ENCODE measurements around the gene TRIO.

DNA sequence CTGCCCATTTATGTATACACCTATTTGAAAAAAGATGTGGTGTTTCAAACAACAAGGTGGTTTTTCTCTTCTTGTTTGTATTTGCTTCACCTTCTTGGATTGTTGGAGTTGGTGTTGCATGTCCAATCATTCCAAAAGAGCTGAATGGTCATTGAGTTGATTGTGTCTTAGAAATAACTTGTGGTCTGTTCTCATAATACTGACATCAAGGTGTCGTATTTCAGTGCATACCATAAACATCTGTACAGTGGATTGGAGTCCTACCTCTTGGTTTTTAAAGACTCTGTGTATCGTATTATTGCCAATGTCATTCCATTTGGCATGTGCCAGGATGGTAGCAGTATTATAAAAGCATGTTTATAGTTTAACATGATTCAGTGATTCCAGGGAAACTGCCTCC, 73.2 kb downstream of the TRIO start:
- TF ChIP-seq SP1 (IDR thresholded peaks at IDR 0.05) (no peak), ARNT (IDR thresholded peaks at IDR 0.05) (no peak), ZNF384 (IDR thresholded peaks at IDR 0.05) (no peak), PKNOX1 (IDR thresholded peaks at IDR 0.05) (no peak), L3MBTL2 (conservative IDR thresholded peaks at IDR 0.05) (no peak), FOXM1 (IDR thresholded peaks at IDR 0.05; ENCODE audit: borderline replicate concordance) (no peak), FOXK2 (IDR thresholded peaks at IDR 0.05) (no peak), HDGF (IDR thresholded peaks at IDR 0.05; ENCODE audit: borderline replicate concordance) (no peak), FOXA1 (IDR thresholded peaks at IDR 0.05) (no peak), ELF4 (IDR thresholded peaks at IDR 0.05) (no peak), SUZ12 (IDR thresholded peaks at IDR 0.05) (no peak), BHLHE40 (IDR thresholded peaks at IDR 0.05; ENCODE audit: borderline replicate concordance) (no peak)
